ENCODE measurements around the gene RSRC1. TPM values are rescaled to one million over a fixed set of nuclear protein-coding genes. Genes with fewer than 3 reads are reported as not detected.

RSRC1 gene
- total RNA-seq, 1 experiment from 2014 or later = 60.3 TPM

DNA sequence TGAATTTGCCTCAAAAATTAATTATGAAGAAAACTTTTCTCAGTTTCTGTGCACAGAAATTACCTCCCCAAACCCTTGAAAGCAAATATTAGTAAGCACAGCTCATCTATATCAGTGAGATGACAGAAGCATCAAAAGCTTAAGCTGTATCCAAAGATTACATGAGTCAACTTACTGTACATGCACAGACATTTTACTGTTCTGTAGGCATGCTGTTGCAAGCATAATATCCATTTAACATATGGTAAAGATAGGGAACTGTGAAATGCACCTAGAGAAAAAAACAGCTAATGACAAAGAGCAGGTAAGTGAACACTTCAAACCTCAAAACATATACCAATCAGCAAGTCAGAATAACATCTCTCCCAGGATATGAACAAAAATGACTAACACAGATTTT lies 24.5 kb upstream of the RSRC1 start:
- Histone ChIP-seq H2AFZ (no peak overlapping the region), H3K4me3 (no peak overlapping the region), H3K9me3 (ENCODE audit: insufficient read depth, low read depth) (no peaks in the 10 kb centered on the region), H3K9me2 (ENCODE audit: insufficient read depth) (no peaks in the 10 kb centered on the region), H3K79me2 (ENCODE audit: low read depth) (no peaks in the 10 kb centered on the region), H3K27ac (no peak overlapping the region), H3K4me2 (no peak overlapping the region), H3K4me1 (replicated peaks; ENCODE audit: insufficient read depth) (no peaks in the 10 kb centered on the region), H3K36me3 (ENCODE audit: low read depth) (no peaks in the 10 kb centered on the region), H3F3A (ENCODE audit: insufficient read depth, low read depth) (no peaks in the 10 kb centered on the region), H4K20me1 (ENCODE audit: insufficient read depth) (no peaks in the 10 kb centered on the region), H3K27me3 (ENCODE audit: insufficient read depth, low read depth) (no peaks in the 10 kb centered on the region)
- CTCF ChIA-PET = no interaction called here
- DNase-seq = no peak
- POLR2A ChIA-PET (ENCODE audit: unreplicated experiment) = no interaction called here
- BruUV-seq (replicated peaks) = no TSS peak
- intact Hi-C loops (cut with micrococcal nuclease; ENCODE audit: unreplicated experiment) = no loop called here
- no peak for TF ChIP-seq EZH2 (IDR thresholded peaks at IDR 0.05; ENCODE audit: low read depth)
- TF ChIP-seq, protein P1, sequence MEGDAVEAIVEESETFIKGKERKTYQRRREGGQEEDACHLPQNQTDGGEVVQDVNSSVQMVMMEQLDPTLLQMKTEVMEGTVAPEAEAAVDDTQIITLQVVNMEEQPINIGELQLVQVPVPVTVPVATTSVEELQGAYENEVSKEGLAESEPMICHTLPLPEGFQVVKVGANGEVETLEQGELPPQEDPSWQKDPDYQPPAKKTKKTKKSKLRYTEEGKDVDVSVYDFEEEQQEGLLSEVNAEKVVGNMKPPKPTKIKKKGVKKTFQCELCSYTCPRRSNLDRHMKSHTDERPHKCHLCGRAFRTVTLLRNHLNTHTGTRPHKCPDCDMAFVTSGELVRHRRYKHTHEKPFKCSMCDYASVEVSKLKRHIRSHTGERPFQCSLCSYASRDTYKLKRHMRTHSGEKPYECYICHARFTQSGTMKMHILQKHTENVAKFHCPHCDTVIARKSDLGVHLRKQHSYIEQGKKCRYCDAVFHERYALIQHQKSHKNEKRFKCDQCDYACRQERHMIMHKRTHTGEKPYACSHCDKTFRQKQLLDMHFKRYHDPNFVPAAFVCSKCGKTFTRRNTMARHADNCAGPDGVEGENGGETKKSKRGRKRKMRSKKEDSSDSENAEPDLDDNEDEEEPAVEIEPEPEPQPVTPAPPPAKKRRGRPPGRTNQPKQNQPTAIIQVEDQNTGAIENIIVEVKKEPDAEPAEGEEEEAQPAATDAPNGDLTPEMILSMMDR (conservative IDR thresholded peaks at IDR 0.05) = no peak

DNA sequence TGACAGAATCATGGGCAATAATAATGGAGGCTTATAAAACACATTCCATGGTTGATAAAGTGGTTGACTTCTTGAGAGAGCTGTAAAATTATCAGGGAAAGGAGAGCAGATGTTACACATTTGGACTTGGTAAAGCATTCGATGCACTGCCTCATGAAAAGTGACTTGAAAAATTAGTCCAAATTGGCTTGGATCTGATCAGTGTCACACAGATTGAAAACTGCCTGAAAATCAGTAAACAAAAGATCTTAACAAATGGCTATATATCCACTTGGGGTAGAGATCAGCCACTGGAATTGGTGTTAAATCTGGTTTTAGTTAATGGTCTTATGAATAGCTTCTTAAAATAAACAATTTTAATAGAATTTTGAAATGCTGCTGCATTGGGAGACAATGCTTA lies 24.0 kb upstream of the RSRC1 start:
- no TSS peak for BruUV-seq (replicated peaks)
- no peaks in the 10 kb centered on the region for H3K27me3 ChIP-seq (ENCODE audit: insufficient read depth, low read depth)
- CTCF ChIA-PET = interaction anchor here (0.6 kb wide), 1 partner anchor 138 kb away, joined by 4 read pairs; no protein-coding TSS in a partner anchor
- intact Hi-C loops (cut with micrococcal nuclease; ENCODE audit: unreplicated experiment) = no loop called here
- H3K9me2 ChIP-seq (ENCODE audit: insufficient read depth) = no peaks in the 10 kb centered on the region
- POLR2A ChIA-PET (ENCODE audit: unreplicated experiment) = no interaction called here
- DNase-seq = no peak
- no peaks in the 10 kb centered on the region for H3K4me1 ChIP-seq (replicated peaks; ENCODE audit: insufficient read depth)
- no peak overlapping the region for H3K4me2 ChIP-seq
- H3K27ac ChIP-seq = no peak overlapping the region
- no peaks in the 10 kb centered on the region for H4K20me1 ChIP-seq (ENCODE audit: insufficient read depth)
- no peaks in the 10 kb centered on the region for H3K36me3 ChIP-seq (ENCODE audit: low read depth)
- TF ChIP-seq, protein P1 (conservative IDR thresholded peaks at IDR 0.05) = no peak
- no peak for TF ChIP-seq EZH2 (IDR thresholded peaks at IDR 0.05; ENCODE audit: low read depth)
- H3K4me3 ChIP-seq = no peak overlapping the region
- H3K79me2 ChIP-seq (ENCODE audit: low read depth) = no peaks in the 10 kb centered on the region
- no peak overlapping the region for H2AFZ ChIP-seq
- no peaks in the 10 kb centered on the region for H3K9me3 ChIP-seq (ENCODE audit: insufficient read depth, low read depth)
- H3F3A ChIP-seq (ENCODE audit: insufficient read depth, low read depth) = no peaks in the 10 kb centered on the region

DNA sequence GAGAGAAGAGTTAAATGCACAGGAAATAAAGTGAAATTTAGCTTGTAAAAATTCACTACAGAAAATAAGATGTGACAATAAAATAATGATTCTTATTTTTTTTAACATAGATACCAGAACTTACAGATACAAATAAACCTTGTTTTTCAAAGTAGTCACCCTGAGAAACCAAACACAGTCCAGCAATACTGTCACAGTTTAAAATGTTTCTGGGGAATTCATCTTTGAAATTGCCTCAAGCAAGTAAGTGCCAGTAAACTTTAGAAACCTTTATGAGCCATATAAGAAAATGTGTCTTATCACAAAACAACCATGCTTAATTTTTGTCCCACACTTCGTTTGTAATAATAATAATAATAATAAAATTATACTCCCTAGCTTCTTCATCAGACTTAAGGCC lies 23.5 kb upstream of the RSRC1 start:
- intact Hi-C loops (cut with micrococcal nuclease; ENCODE audit: unreplicated experiment) = no loop called here
- POLR2A ChIA-PET (ENCODE audit: unreplicated experiment) = no interaction called here

More for the DNA sequence above, 23.5 kb upstream of the RSRC1 start:
- CTCF ChIA-PET = interaction anchor here (0.6 kb wide), 1 partner anchor 138 kb away, joined by 4 read pairs; no protein-coding TSS in a partner anchor
- no peaks in the 10 kb centered on the region for H3K4me1 ChIP-seq (replicated peaks; ENCODE audit: insufficient read depth)
- no peaks in the 10 kb centered on the region for H3K36me3 ChIP-seq (ENCODE audit: low read depth)
- TF ChIP-seq, protein P1 (conservative IDR thresholded peaks at IDR 0.05) = no peak
- TF ChIP-seq EZH2 (IDR thresholded peaks at IDR 0.05; ENCODE audit: low read depth) = no peak
- H3K79me2 ChIP-seq (ENCODE audit: low read depth) = no peaks in the 10 kb centered on the region
- no peak overlapping the region for H2AFZ ChIP-seq
- H3K9me3 ChIP-seq (ENCODE audit: insufficient read depth, low read depth) = no peaks in the 10 kb centered on the region
- no TSS peak for BruUV-seq (replicated peaks)
- H3K4me3 ChIP-seq = no peak overlapping the region
- no peak for DNase-seq
- no peaks in the 10 kb centered on the region for H3F3A ChIP-seq (ENCODE audit: insufficient read depth, low read depth)
- no peaks in the 10 kb centered on the region for H4K20me1 ChIP-seq (ENCODE audit: insufficient read depth)
- H3K4me2 ChIP-seq = no peak overlapping the region
- no peaks in the 10 kb centered on the region for H3K27me3 ChIP-seq (ENCODE audit: insufficient read depth, low read depth)
- H3K27ac ChIP-seq = no peak overlapping the region
- no peaks in the 10 kb centered on the region for H3K9me2 ChIP-seq (ENCODE audit: insufficient read depth)

Data from PC-9 (cell line).